PFSK-1 (cell line): Measurements from ENCODE around the gene OTC.

Experiments
- TAF1 ChIP-seq: IDR thresholded peaks from 2 replicates; pipeline ENCODE4 v1.6.1; 2012; ENCODE audit warnings: low read length, control low read depth, borderline replicate concordance; ENCODE audit not compliant: insufficient read depth
- TF ChIP-seq, protein P1 (sequence below), 2 experiments: IDR thresholded peaks; 2 replicates each; pipeline versions ENCODE4 v1.6.1 to v1.8.0; 2011 to 2012; ENCODE audit warnings: low read depth in 2 of 2, low read length in 2 of 2, control low read depth in 1 of 2, inconsistent platforms in 1 of 2, mild to moderate bottlenecking in 1 of 2, moderate library complexity in 1 of 2; ENCODE audit not compliant: insufficient read depth in 1 of 2

GRCh38 chrX:38438321-38438720, 85.9 kb downstream of the OTC start:
- no peak for TF ChIP-seq TAF1
- TF ChIP-seq, protein P1, sequence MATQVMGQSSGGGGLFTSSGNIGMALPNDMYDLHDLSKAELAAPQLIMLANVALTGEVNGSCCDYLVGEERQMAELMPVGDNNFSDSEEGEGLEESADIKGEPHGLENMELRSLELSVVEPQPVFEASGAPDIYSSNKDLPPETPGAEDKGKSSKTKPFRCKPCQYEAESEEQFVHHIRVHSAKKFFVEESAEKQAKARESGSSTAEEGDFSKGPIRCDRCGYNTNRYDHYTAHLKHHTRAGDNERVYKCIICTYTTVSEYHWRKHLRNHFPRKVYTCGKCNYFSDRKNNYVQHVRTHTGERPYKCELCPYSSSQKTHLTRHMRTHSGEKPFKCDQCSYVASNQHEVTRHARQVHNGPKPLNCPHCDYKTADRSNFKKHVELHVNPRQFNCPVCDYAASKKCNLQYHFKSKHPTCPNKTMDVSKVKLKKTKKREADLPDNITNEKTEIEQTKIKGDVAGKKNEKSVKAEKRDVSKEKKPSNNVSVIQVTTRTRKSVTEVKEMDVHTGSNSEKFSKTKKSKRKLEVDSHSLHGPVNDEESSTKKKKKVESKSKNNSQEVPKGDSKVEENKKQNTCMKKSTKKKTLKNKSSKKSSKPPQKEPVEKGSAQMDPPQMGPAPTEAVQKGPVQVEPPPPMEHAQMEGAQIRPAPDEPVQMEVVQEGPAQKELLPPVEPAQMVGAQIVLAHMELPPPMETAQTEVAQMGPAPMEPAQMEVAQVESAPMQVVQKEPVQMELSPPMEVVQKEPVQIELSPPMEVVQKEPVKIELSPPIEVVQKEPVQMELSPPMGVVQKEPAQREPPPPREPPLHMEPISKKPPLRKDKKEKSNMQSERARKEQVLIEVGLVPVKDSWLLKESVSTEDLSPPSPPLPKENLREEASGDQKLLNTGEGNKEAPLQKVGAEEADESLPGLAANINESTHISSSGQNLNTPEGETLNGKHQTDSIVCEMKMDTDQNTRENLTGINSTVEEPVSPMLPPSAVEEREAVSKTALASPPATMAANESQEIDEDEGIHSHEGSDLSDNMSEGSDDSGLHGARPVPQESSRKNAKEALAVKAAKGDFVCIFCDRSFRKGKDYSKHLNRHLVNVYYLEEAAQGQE (IDR thresholded peaks at IDR 0.05; ENCODE audit: insufficient read depth in 1 of 2, low read depth in 2 of 2, low read length in 2 of 2) = no peak
